Type B pancreatic cell (in vitro differentiated cells): Measurements from ENCODE around the gene PLA2G12B. TPM values are rescaled to one million over a fixed set of nuclear protein-coding genes. Genes with fewer than 3 reads are reported as not detected.

Experiments used
- DNase-seq: peaks from one replicate; pipeline ENCODE4 v3.0.0; 2021; ENCODE audit warnings: mixed read lengths; ENCODE audit not compliant: unreplicated experiment; ENCODE audit errors: extremely low spot score
- H3K27ac Mint-ChIP-seq: 2 replicates; pipeline ENCODE4 v1.8.0; 2021; ENCODE audit warnings: mild to moderate bottlenecking, mixed read lengths
- H3K27me3 Mint-ChIP-seq: 2 replicates; pipeline ENCODE4 v1.8.0; 2021; ENCODE audit warnings: mixed read lengths
- H3K36me3 Mint-ChIP-seq: 2 replicates; pipeline ENCODE4 v1.8.0; 2021; ENCODE audit warnings: mixed read lengths
- H3K4me1 Mint-ChIP-seq: one replicate; pipeline ENCODE4 v1.8.0; 2021; ENCODE audit warnings: mixed read lengths; ENCODE audit not compliant: unreplicated experiment
- H3K4me3 Mint-ChIP-seq: 2 replicates; pipeline ENCODE4 v1.8.0; 2021; ENCODE audit warnings: mild to moderate bottlenecking, mixed read lengths
- H3K9me3 Mint-ChIP-seq: 2 replicates; pipeline ENCODE4 v1.8.0; 2021; ENCODE audit warnings: mixed read lengths
- CTCF ChIP-seq: fragments of 200-600 bp; sonication (generic); conservative IDR thresholded peaks from 2 replicates; pipeline ENCODE4 v1.5.0; 2021; ENCODE audit warnings: antibody characterized with exemption, mild to moderate bottlenecking
- total RNA-seq: library from RNA; stranded (reverse); gene quantifications from 2 replicates; pipeline ENCODE4 v1.2.1, GENCODE V29; 2021; ENCODE audit warnings: low replicate concordance

The PLA2G12B gene
- total RNA-seq, 1 donor from 2014 or later: 1.2 TPM

DNA sequence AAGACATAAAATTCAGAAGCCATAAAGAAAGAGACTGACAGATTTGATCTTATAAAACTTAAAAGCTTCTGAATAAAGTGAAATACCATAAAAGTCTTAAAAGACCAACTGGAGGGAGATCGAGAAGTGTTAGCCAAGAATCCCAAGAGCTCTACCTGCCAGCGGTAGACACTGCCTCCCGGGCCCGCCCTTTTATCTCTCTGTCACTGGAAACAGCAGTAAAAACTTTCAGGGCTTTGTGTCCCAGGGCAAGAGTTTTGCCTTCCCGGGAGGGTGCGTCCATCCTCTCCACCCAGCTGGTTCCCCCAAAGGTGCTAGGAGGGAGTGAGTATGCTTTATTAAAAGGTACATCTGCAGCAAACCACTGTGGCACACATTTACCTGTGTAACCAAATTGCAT lies 5.8 kb downstream of the PLA2G12B start:
- DNase-seq: no peak
- Mint-ChIP-seq H3K4me1 (peaks cover 1% of the 10 kb centered on the region), H3K27me3 (no peaks in the 10 kb centered on the region), H3K36me3 (no peaks in the 10 kb centered on the region), H3K27ac (no peak overlapping the region), H3K9me3 (no peaks in the 10 kb centered on the region), H3K4me3 (no peak overlapping the region)
- no peak for TF ChIP-seq CTCF

DNA sequence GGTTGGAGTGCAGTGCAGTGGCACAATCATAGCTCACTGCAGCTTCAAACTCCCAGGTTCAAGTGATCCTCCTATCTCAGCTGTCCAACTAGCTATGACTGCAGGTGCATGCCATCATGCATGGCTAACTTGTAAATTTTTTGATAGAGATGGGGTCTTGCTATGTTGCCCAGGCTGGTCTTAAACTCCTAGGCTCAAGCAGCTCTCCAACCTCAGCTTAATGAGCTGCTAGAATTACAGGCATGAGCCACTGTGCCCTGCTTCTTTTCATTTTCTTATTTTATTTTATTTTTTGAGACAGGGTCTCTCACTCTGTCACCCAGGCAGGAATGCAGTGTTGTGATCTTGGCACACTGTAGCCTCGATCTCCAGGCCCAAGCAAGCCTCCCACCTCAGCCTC lies 7.6 kb downstream of the PLA2G12B start:
- Mint-ChIP-seq H3K36me3 (no peaks in the 10 kb centered on the region), H3K4me3 (no peak overlapping the region), H3K27ac (no peak overlapping the region), H3K4me1 (no peaks in the 10 kb centered on the region), H3K27me3 (no peaks in the 10 kb centered on the region), H3K9me3 (no peaks in the 10 kb centered on the region)
- TF ChIP-seq CTCF: no peak
- no peak for DNase-seq

DNA sequence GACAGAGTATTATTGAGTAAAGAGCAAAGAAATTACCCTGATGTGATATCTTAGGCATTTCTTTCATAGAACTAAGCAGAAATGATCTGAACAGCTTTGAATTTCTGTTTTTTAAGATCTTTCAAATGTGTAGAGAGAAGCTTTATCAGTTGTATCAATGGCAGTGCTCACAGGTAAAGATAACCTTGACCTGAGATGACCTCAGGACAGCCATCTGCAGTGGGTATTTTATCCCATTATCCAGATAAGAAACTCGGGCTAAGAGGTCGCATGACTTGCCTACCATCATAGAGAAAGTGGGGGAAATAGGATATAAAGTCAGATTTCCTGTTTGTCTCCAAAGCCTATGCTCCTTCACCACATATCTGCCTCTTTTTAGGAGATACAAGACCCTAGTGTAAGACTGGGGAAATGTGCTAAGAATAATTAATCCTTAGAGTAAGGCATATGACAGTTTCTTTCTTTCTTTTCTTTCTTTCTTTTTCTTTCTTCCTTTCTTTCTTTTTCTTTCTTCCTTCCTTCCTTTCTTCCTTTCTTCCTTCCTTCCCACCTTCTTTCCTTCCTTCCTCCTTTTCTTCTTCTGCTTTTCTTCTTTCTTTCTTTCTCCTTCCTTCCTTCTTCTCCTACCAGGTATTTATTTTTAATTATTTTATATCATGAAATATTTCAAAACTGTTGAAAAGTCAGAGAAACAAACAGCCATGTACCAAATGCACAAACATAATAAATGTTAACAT lies 10.9 kb downstream of the PLA2G12B start:
- TF ChIP-seq CTCF: no peak
- no peaks in the 10 kb centered on the region for H3K27me3 Mint-ChIP-seq
- no peaks in the 10 kb centered on the region for H3K9me3 Mint-ChIP-seq
- no peak for DNase-seq
- no peak overlapping the region for H3K4me3 Mint-ChIP-seq
- H3K27ac Mint-ChIP-seq: no peak overlapping the region
- no peaks in the 10 kb centered on the region for H3K36me3 Mint-ChIP-seq
- no peaks in the 10 kb centered on the region for H3K4me1 Mint-ChIP-seq

DNA sequence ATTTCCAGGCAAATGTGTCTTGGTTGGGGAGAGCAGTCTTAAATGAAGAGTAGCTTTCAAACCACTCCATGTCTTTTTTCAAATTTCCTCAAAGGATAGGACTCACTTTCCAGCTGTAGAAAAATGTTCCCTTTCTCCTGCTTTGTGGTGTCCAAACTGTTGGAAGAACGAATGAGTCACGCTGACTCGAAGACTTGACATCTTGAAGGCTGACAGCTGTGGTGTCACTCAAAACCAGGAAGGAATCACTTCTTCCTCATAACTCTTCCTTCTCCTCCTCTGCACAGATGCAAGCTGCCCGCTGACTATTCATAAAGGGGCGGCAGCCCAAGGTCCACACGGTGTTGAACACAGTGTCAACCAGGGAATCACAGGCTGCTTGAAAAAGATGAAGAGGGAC lies 19.2 kb downstream of the PLA2G12B start:
- Mint-ChIP-seq H3K4me1 (no peaks in the 10 kb centered on the region), H3K27me3 (no peaks in the 10 kb centered on the region), H3K9me3 (no peaks in the 10 kb centered on the region), H3K27ac (no peak overlapping the region), H3K4me3 (no peak overlapping the region), H3K36me3 (no peaks in the 10 kb centered on the region)
- no peak for DNase-seq
- no peak for TF ChIP-seq CTCF

DNA sequence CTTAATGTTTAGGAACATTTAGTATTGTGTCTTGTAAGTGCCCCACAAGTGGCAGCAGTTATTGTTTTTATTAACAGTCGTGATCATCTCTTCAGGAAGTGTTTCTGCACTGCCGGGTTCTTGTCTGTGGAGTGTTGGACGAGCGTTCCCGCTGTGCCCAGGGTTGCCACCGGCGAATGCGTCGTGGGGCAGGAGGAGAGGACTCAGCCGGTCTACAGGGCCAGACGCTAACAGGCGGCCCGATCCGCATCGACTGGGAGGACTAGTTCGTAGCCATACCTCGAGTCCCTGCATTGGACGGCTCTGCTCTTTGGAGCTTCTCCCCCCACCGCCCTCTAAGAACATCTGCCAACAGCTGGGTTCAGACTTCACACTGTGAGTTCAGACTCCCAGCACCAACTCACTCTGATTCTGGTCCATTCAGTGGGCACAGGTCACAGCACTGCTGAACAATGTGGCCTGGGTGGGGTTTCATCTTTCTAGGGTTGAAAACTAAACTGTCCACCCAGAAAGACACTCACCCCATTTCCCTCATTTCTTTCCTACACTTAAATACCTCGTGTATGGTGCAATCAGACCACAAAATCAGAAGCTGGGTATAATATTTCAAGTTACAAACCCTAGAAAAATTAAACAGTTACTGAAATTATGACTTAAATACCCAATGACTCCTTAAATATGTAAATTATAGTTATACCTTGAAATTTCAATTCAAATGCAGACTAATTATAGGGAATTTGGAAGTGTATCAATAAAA lies 22.2 kb downstream of the PLA2G12B start:
- no peak for DNase-seq
- peaks cover 4% of the 10 kb centered on the region for H3K4me1 Mint-ChIP-seq
- H3K4me3 Mint-ChIP-seq: no peak overlapping the region
- TF ChIP-seq CTCF: no peak
- H3K27me3 Mint-ChIP-seq: no peaks in the 10 kb centered on the region
- H3K27ac Mint-ChIP-seq: no peak overlapping the region
- H3K9me3 Mint-ChIP-seq: no peaks in the 10 kb centered on the region
- no peaks in the 10 kb centered on the region for H3K36me3 Mint-ChIP-seq
